ENCODE measurements around the gene SHC2.

Gene SHC2

GRCh38 chr19:460877-461720, at the start of gene SHC2:
Gene SHC2 (minus strand): TSS chr19:461033. CDS start chr19:460996, 37 bp downstream.
- peaks cover 10% of the 10 kb centered on the region for H3K4me1 ChIP-seq (ENCODE audit: control insufficient read depth, insufficient read depth, low read length)
- H3K27me3 ChIP-seq (ENCODE audit: control insufficient read depth in 1 of 2, insufficient read depth in 2 of 2, low read length in 2 of 2), result no peaks in the 10 kb centered on the region
- peak within 1 kb of the TSS; percentile 46 for H3K27ac ChIP-seq (ENCODE audit: low read length)
- H3K4me3 ChIP-seq (ENCODE audit: low read length in 2 of 2), result peak within 1 kb of the TSS; percentile 78 to 86
- H3K36me3 ChIP-seq (ENCODE audit: control insufficient read depth in 2 of 2, insufficient read depth in 2 of 2, low read length in 2 of 2), result no peaks in the 10 kb centered on the region
- H3K9me3 ChIP-seq (ENCODE audit: control insufficient read depth in 2 of 2, low read length in 2 of 2), result no peaks in the 10 kb centered on the region
- peak within 1 kb of the TSS; percentile 78 to 81 for H3K9ac ChIP-seq (ENCODE audit: low read length in 2 of 2)

GRCh38 chr19:508204-509150, 47.6 kb upstream of the SHC2 start:
- peak overlapping the region; percentile 55 to 81 for H3K9ac ChIP-seq (ENCODE audit: low read length in 2 of 2)
- no peaks in the 10 kb centered on the region for H3K27me3 ChIP-seq (ENCODE audit: control insufficient read depth in 1 of 2, insufficient read depth in 2 of 2, low read length in 2 of 2)
- peak overlapping the region; percentile 91 for H3K27ac ChIP-seq (ENCODE audit: low read length)
- no peaks in the 10 kb centered on the region for H3K9me3 ChIP-seq (ENCODE audit: control insufficient read depth in 2 of 2, low read length in 2 of 2)
- H3K4me1 ChIP-seq (ENCODE audit: control insufficient read depth, insufficient read depth, low read length), result peaks cover 32% of the 10 kb centered on the region
- peak overlapping the region; percentile 64 to 90 for H3K4me3 ChIP-seq (ENCODE audit: low read length in 2 of 2)
- peaks cover 0 to 6% of the 10 kb centered on the region in 2 donors for H3K36me3 ChIP-seq (ENCODE audit: control insufficient read depth in 2 of 2, insufficient read depth in 2 of 2, low read length in 2 of 2)

GRCh38 chr19:507286-508203, 46.7 kb upstream of the SHC2 start, which contains the start of gene TPGS1:
Gene TPGS1 (plus strand): TSS chr19:507497. CDS start chr19:507507, 10 bp downstream.
- H3K27me3 ChIP-seq (ENCODE audit: control insufficient read depth in 1 of 2, insufficient read depth in 2 of 2, low read length in 2 of 2), result no peaks in the 10 kb centered on the region
- peak within 1 kb of the TSS; percentile 81 to 82 for H3K9ac ChIP-seq (ENCODE audit: low read length in 2 of 2)
- H3K9me3 ChIP-seq (ENCODE audit: control insufficient read depth in 2 of 2, low read length in 2 of 2), result no peaks in the 10 kb centered on the region
- H3K36me3 ChIP-seq (ENCODE audit: control insufficient read depth in 2 of 2, insufficient read depth in 2 of 2, low read length in 2 of 2), result peaks cover 0 to 6% of the 10 kb centered on the region in 2 donors
- peaks cover 32% of the 10 kb centered on the region for H3K4me1 ChIP-seq (ENCODE audit: control insufficient read depth, insufficient read depth, low read length)
- H3K27ac ChIP-seq (ENCODE audit: low read length), result peak within 1 kb of the TSS; percentile 91
- H3K4me3 ChIP-seq (ENCODE audit: low read length in 2 of 2), result peak within 1 kb of the TSS; percentile 64 to 90

GRCh38 chr19:506404-507285, 45.8 kb upstream of the SHC2 start:
- Histone ChIP-seq H3K27me3 (ENCODE audit: control insufficient read depth in 1 of 2, insufficient read depth in 2 of 2, low read length in 2 of 2) (no peaks in the 10 kb centered on the region), H3K9ac (ENCODE audit: low read length in 2 of 2) (peak overlapping the region; percentile 81 to 82), H3K4me3 (ENCODE audit: low read length in 2 of 2) (peak overlapping the region; percentile 64 to 90), H3K9me3 (ENCODE audit: control insufficient read depth in 2 of 2, low read length in 2 of 2) (no peaks in the 10 kb centered on the region), H3K36me3 (ENCODE audit: control insufficient read depth in 2 of 2, insufficient read depth in 2 of 2, low read length in 2 of 2) (peaks cover 0 to 6% of the 10 kb centered on the region in 2 donors), H3K4me1 (ENCODE audit: control insufficient read depth, insufficient read depth, low read length) (peaks cover 32% of the 10 kb centered on the region), H3K27ac (ENCODE audit: low read length) (peak overlapping the region; percentile 91)

GRCh38 chr19:504616-505015, 43.8 kb upstream of the SHC2 start:
- peaks cover 0 to 5% of the 10 kb centered on the region in 2 donors for H3K36me3 ChIP-seq (ENCODE audit: control insufficient read depth in 2 of 2, insufficient read depth in 2 of 2, low read length in 2 of 2)
- H3K27ac ChIP-seq (ENCODE audit: low read length), result no peak overlapping the region
- H3K4me3 ChIP-seq (ENCODE audit: low read length in 2 of 2), result no peak overlapping the region
- no peaks in the 10 kb centered on the region for H3K27me3 ChIP-seq (ENCODE audit: control insufficient read depth in 1 of 2, insufficient read depth in 2 of 2, low read length in 2 of 2)
- no peak overlapping the region for H3K9ac ChIP-seq (ENCODE audit: low read length in 2 of 2)
- H3K4me1 ChIP-seq (ENCODE audit: control insufficient read depth, insufficient read depth, low read length), result peaks cover 17% of the 10 kb centered on the region
- H3K9me3 ChIP-seq (ENCODE audit: control insufficient read depth in 2 of 2, low read length in 2 of 2), result no peaks in the 10 kb centered on the region

- peaks cover 12 to 14% of the 10 kb centered on the region in 2 donors for H3K27me3 ChIP-seq (ENCODE audit: control insufficient read depth in 1 of 2, insufficient read depth in 2 of 2, low read length in 2 of 2)
- no peak overlapping the region for H3K27ac ChIP-seq (ENCODE audit: low read length)
These were observed 40.8 kb upstream of the SHC2 start for GRCh38 chr19:501646-502045.

GRCh38 chr19:498977-499623, 38.3 kb upstream of the SHC2 start:
- no peaks in the 10 kb centered on the region for H3K36me3 ChIP-seq (ENCODE audit: control insufficient read depth in 2 of 2, insufficient read depth in 2 of 2, low read length in 2 of 2)
- H3K27ac ChIP-seq (ENCODE audit: low read length), result no peak overlapping the region
- no peak overlapping the region for H3K9ac ChIP-seq (ENCODE audit: low read length in 2 of 2)
- no peaks in the 10 kb centered on the region for H3K9me3 ChIP-seq (ENCODE audit: control insufficient read depth in 2 of 2, low read length in 2 of 2)
- peaks cover 19 to 25% of the 10 kb centered on the region in 2 donors for H3K27me3 ChIP-seq (ENCODE audit: control insufficient read depth in 1 of 2, insufficient read depth in 2 of 2, low read length in 2 of 2)
- H3K4me3 ChIP-seq (ENCODE audit: low read length in 2 of 2), result no peak overlapping the region
- peaks cover 8% of the 10 kb centered on the region for H3K4me1 ChIP-seq (ENCODE audit: control insufficient read depth, insufficient read depth, low read length)

More at GRCh38 chr19:501646-502045, 40.8 kb upstream of the SHC2 start:
- Histone ChIP-seq H3K4me1 (ENCODE audit: control insufficient read depth, insufficient read depth, low read length) (peaks cover 9% of the 10 kb centered on the region), H3K9me3 (ENCODE audit: control insufficient read depth in 2 of 2, low read length in 2 of 2) (no peaks in the 10 kb centered on the region), H3K4me3 (ENCODE audit: low read length in 2 of 2) (no peak overlapping the region), H3K9ac (ENCODE audit: low read length in 2 of 2) (no peak overlapping the region), H3K36me3 (ENCODE audit: control insufficient read depth in 2 of 2, insufficient read depth in 2 of 2, low read length in 2 of 2) (no peaks in the 10 kb centered on the region)

GRCh38 chr19:498511-498891, 37.7 kb upstream of the SHC2 start:
- Histone ChIP-seq H3K36me3 (ENCODE audit: control insufficient read depth in 2 of 2, insufficient read depth in 2 of 2, low read length in 2 of 2) (no peaks in the 10 kb centered on the region), H3K9ac (ENCODE audit: low read length in 2 of 2) (no peak overlapping the region), H3K4me1 (ENCODE audit: control insufficient read depth, insufficient read depth, low read length) (peaks cover 8% of the 10 kb centered on the region), H3K27me3 (ENCODE audit: control insufficient read depth in 1 of 2, insufficient read depth in 2 of 2, low read length in 2 of 2) (peaks cover 19 to 25% of the 10 kb centered on the region in 2 donors), H3K27ac (ENCODE audit: low read length) (no peak overlapping the region), H3K9me3 (ENCODE audit: control insufficient read depth in 2 of 2, low read length in 2 of 2) (no peaks in the 10 kb centered on the region), H3K4me3 (ENCODE audit: low read length in 2 of 2) (no peak overlapping the region)

All from stomach smooth muscle (tissue), 2 donors.